ENCODE measurements around the gene EN2. TPM values are rescaled to one million over a fixed set of nuclear protein-coding genes. Genes with fewer than 3 reads are reported as not detected.

Gene EN2
- total and polyA plus RNA-seq, 2 of the 13 experiments (the other 11 are each of a cell fraction or from before 2014, with no cell fraction given) = not detected

DNA sequence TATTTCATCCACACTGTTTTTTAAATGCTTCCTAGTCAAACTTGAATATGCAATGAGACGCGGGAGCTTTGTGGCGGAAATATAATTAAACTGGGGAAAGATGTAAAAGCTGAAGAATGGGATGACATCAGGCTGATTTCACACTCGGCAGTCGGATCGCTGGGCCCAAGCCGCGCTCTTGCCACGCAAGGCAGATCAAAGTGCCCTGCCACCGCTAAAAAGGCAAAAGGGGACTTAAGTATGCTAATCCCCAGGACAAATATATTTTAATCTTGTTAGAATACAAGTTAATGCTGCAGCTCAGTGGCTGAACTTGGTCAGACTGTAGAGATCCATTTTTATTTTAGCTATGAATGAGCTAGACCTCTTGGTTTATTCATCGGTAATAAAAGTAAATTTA, 13.8 kb downstream of the EN2 start:
- FAIRE-seq = no peak
- ChIA-PET CTCF (ENCODE audit: low intra/inter-chr PET ratio, low total read pairs) (no interaction called here), POLR2A (no interaction called here)
- Histone ChIP-seq H3K4me2 (ENCODE audit: low read depth, low read length) (no peak overlapping the region), H3K79me2 (ENCODE audit: insufficient read depth, low read length) (no peaks in the 10 kb centered on the region), H3K36me3 (replicated peaks in 1 of 2; ENCODE audit: control insufficient read depth in 1 of 2, insufficient read depth in 2 of 2, low read length in 2 of 2) (no peaks in the 10 kb centered on the region), H3K9ac (ENCODE audit: insufficient read depth, low read depth, low read length) (no peak overlapping the region), H3K27ac (ENCODE audit: extremely low read length, insufficient read depth, low read length) (no peak overlapping the region), H3K4me1 (ENCODE audit: insufficient read depth, low read length) (no peaks in the 10 kb centered on the region), H3K27me3 (ENCODE audit: control insufficient read depth in 1 of 2, insufficient read depth in 2 of 2, low read length in 2 of 2) (peaks cover 18 to 97% of the 10 kb centered on the region in 2 experiments; a peak in 4 of 5 replicates), H2AFZ (ENCODE audit: low read length) (no peak overlapping the region), H3K9me3 (ENCODE audit: low read length) (no peaks in the 10 kb centered on the region), H4K20me1 (ENCODE audit: insufficient read depth, low read length) (peaks cover 1% of the 10 kb centered on the region; the same call in 1 of the 2 replicates), H3K4me3 (replicated peaks in 1 of 3; ENCODE audit: insufficient read depth in 1 of 3, low read depth in 2 of 3, low read length in 3 of 3) (no peak overlapping the region)
- in situ Hi-C loops (cut with HindIII; ENCODE audit: extremely low pct_ligation_motif_present, low pct_unique_long_range_greater_than_20kb) (no loop called here), intact Hi-C loops (cut with micrococcal nuclease; ENCODE audit: unreplicated experiment) (no loop called here)
- ATAC-seq = no peak
- 14% methylated on average over 11 of the region's 11 CpGs for WGBS (ENCODE audit: low lambda C conversion rate)
- no TSS peak for BruUV-seq (replicated peaks)
- no peak for TF ChIP-seq NAIF1 (CRISPR knock-in tag; IDR thresholded peaks at IDR 0.05; ENCODE audit: borderline replicate concordance)
- no peak for DNase-seq (ENCODE audit: low spot score)

DNA sequence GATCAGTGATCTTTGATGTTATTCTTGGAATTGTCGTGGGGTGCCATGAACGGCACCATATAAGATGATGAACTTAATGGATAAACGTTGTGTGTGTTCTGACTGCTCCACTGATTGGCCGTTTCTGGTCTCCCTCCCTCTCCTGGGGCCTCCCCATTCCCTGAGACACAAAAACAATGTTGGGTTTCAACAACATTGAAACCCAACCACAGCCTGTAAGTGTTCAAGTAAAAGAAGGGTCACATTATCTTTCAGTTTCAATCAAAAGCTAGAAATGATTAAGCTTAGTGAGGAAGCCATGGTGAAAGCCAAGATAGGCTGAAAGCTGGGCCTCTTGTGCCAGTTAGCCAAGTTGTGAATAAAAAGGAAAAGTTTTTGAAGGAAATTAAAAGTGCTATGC, 19.5 kb downstream of the EN2 start:
- DNase-seq (ENCODE audit: low spot score) (no peak), ATAC-seq (no peak), FAIRE-seq (no peak)
- no peaks in the 10 kb centered on the region for H3K36me3 ChIP-seq (replicated peaks in 1 of 2; ENCODE audit: control insufficient read depth in 1 of 2, insufficient read depth in 2 of 2, low read length in 2 of 2)
- ChIA-PET CTCF (ENCODE audit: low intra/inter-chr PET ratio, low total read pairs) (no interaction called here), POLR2A (no interaction called here)
- no peaks in the 10 kb centered on the region for H4K20me1 ChIP-seq (ENCODE audit: insufficient read depth, low read length)
- intact Hi-C loops (cut with micrococcal nuclease; ENCODE audit: unreplicated experiment) (no loop called here), in situ Hi-C loops (cut with HindIII; ENCODE audit: extremely low pct_ligation_motif_present, low pct_unique_long_range_greater_than_20kb) (no loop called here)
- no peak overlapping the region for H2AFZ ChIP-seq (ENCODE audit: low read length)
- H3K27me3 ChIP-seq (ENCODE audit: control insufficient read depth in 1 of 2, insufficient read depth in 2 of 2, low read length in 2 of 2) = peaks cover 7 to 69% of the 10 kb centered on the region in 2 experiments; a peak in 3 of 5 replicates
- BruUV-seq (replicated peaks) = no TSS peak
- H3K79me2 ChIP-seq (ENCODE audit: insufficient read depth, low read length) = no peaks in the 10 kb centered on the region
- no peak overlapping the region for H3K4me2 ChIP-seq (ENCODE audit: low read depth, low read length)
- H3K9me3 ChIP-seq (ENCODE audit: low read length) = no peaks in the 10 kb centered on the region
- 23% methylated on average over 4 of the region's 4 CpGs for WGBS (ENCODE audit: low lambda C conversion rate)
- no peak overlapping the region for H3K4me3 ChIP-seq (replicated peaks in 1 of 3; ENCODE audit: insufficient read depth in 1 of 3, low read depth in 2 of 3, low read length in 3 of 3)
- no peak overlapping the region for H3K27ac ChIP-seq (ENCODE audit: extremely low read length, insufficient read depth, low read length)
- no peaks in the 10 kb centered on the region for H3K4me1 ChIP-seq (ENCODE audit: insufficient read depth, low read length)
- H3K9ac ChIP-seq (ENCODE audit: insufficient read depth, low read depth, low read length) = no peak overlapping the region
- no peak for TF ChIP-seq SIX4 (CRISPR knock-in tag; IDR thresholded peaks at IDR 0.05)
- TF ChIP-seq, protein P1, sequence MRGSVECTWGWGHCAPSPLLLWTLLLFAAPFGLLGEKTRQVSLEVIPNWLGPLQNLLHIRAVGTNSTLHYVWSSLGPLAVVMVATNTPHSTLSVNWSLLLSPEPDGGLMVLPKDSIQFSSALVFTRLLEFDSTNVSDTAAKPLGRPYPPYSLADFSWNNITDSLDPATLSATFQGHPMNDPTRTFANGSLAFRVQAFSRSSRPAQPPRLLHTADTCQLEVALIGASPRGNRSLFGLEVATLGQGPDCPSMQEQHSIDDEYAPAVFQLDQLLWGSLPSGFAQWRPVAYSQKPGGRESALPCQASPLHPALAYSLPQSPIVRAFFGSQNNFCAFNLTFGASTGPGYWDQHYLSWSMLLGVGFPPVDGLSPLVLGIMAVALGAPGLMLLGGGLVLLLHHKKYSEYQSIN (CRISPR knock-in tag; IDR thresholded peaks at IDR 0.05; ENCODE audit: borderline replicate concordance) = no peak
- TF ChIP-seq, protein P2, sequence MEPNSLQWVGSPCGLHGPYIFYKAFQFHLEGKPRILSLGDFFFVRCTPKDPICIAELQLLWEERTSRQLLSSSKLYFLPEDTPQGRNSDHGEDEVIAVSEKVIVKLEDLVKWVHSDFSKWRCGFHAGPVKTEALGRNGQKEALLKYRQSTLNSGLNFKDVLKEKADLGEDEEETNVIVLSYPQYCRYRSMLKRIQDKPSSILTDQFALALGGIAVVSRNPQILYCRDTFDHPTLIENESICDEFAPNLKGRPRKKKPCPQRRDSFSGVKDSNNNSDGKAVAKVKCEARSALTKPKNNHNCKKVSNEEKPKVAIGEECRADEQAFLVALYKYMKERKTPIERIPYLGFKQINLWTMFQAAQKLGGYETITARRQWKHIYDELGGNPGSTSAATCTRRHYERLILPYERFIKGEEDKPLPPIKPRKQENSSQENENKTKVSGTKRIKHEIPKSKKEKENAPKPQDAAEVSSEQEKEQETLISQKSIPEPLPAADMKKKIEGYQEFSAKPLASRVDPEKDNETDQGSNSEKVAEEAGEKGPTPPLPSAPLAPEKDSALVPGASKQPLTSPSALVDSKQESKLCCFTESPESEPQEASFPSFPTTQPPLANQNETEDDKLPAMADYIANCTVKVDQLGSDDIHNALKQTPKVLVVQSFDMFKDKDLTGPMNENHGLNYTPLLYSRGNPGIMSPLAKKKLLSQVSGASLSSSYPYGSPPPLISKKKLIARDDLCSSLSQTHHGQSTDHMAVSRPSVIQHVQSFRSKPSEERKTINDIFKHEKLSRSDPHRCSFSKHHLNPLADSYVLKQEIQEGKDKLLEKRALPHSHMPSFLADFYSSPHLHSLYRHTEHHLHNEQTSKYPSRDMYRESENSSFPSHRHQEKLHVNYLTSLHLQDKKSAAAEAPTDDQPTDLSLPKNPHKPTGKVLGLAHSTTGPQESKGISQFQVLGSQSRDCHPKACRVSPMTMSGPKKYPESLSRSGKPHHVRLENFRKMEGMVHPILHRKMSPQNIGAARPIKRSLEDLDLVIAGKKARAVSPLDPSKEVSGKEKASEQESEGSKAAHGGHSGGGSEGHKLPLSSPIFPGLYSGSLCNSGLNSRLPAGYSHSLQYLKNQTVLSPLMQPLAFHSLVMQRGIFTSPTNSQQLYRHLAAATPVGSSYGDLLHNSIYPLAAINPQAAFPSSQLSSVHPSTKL (CRISPR knock-in tag; IDR thresholded peaks at IDR 0.05) = no peak
- TF ChIP-seq, protein P3, sequence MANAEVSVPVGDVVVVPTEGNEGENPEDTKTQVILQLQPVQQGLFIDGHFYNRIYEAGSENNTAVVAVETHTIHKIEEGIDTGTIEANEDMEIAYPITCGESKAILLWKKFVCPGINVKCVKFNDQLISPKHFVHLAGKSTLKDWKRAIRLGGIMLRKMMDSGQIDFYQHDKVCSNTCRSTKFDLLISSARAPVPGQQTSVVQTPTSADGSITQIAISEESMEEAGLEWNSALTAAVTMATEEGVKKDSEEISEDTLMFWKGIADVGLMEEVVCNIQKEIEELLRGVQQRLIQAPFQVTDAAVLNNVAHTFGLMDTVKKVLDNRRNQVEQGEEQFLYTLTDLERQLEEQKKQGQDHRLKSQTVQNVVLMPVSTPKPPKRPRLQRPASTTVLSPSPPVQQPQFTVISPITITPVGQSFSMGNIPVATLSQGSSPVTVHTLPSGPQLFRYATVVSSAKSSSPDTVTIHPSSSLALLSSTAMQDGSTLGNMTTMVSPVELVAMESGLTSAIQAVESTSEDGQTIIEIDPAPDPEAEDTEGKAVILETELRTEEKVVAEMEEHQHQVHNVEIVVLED (CRISPR knock-in tag; IDR thresholded peaks at IDR 0.05; ENCODE audit: borderline replicate concordance) = no peak
- TF ChIP-seq, protein P4, sequence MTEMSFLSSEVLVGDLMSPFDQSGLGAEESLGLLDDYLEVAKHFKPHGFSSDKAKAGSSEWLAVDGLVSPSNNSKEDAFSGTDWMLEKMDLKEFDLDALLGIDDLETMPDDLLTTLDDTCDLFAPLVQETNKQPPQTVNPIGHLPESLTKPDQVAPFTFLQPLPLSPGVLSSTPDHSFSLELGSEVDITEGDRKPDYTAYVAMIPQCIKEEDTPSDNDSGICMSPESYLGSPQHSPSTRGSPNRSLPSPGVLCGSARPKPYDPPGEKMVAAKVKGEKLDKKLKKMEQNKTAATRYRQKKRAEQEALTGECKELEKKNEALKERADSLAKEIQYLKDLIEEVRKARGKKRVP (CRISPR knock-in tag; IDR thresholded peaks at IDR 0.05) = no peak
- TF ChIP-seq, protein P5, sequence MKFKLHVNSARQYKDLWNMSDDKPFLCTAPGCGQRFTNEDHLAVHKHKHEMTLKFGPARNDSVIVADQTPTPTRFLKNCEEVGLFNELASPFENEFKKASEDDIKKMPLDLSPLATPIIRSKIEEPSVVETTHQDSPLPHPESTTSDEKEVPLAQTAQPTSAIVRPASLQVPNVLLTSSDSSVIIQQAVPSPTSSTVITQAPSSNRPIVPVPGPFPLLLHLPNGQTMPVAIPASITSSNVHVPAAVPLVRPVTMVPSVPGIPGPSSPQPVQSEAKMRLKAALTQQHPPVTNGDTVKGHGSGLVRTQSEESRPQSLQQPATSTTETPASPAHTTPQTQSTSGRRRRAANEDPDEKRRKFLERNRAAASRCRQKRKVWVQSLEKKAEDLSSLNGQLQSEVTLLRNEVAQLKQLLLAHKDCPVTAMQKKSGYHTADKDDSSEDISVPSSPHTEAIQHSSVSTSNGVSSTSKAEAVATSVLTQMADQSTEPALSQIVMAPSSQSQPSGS (CRISPR knock-in tag; IDR thresholded peaks at IDR 0.05) = no peak

All from HepG2 (cell line).